H1 (cell line): ENCODE data around the gene RNF6. TPM values are rescaled to one million over a fixed set of nuclear protein-coding genes. Genes with fewer than 3 reads are reported as not detected.

Experiments
- CTCF ChIA-PET: fragments of 300-600 bp; sonication (Branson Sonifier 250); formaldehyde crosslinking; loops from one replicate; lab custom pipeline; 2021; ENCODE audit not compliant: partially characterized antibody; lab: Charles Lee
- POLR2A ChIA-PET: fragments of 300-600 bp; sonication (Branson Sonifier 250); formaldehyde crosslinking; loops from one replicate; lab custom pipeline; 2021; ENCODE audit warnings: inconsistent platforms; ENCODE audit not compliant: partially characterized antibody; lab: Charles Lee
- DNase-seq, 2 experiments: peaks; one replicate each; pipeline versions ENCODE4 v3.0.0 to v3.0.0-alpha.2; 2010 to 2022; ENCODE audit warnings: low spot score in 2 of 2, low read depth in 1 of 2, mixed read lengths in 1 of 2
- FAIRE-seq: peaks from 2 replicates; lab custom pipeline; 2011; peaks lifted over from hg19 to GRCh38; lab: Jason Lieb, UNC
- H2AFZ ChIP-seq: 2 replicates; pipeline ENCODE4 v1.8.1; 2012; ENCODE audit warnings: low read length, inconsistent platforms
- H2AK5ac ChIP-seq: 2 replicates; pipeline ENCODE4 v1.6.1; 2013; ENCODE audit warnings: low read depth, low read length
- H2BK120ac ChIP-seq: replicated peaks from 2 replicates; pipeline ENCODE3; 2013; ENCODE audit warnings: low read depth, low read length, inconsistent platforms
- H2BK12ac ChIP-seq: 2 replicates; pipeline ENCODE4 v1.6.1; 2013; ENCODE audit warnings: low read depth, low read length
- H2BK15ac ChIP-seq: 2 replicates; pipeline ENCODE4 v1.6.1; 2013; ENCODE audit warnings: low read length
- H2BK20ac ChIP-seq: 2 replicates; pipeline ENCODE4 v1.6.1; 2013; ENCODE audit warnings: low read length
- H2BK5ac ChIP-seq: 2 replicates; pipeline ENCODE4 v1.6.1; 2013; ENCODE audit warnings: low read depth, low read length
- H3K14ac ChIP-seq: 2 replicates; pipeline ENCODE4 v1.6.1; 2013; ENCODE audit warnings: inconsistent platforms; ENCODE audit not compliant: insufficient read length
- H3K18ac ChIP-seq: 2 replicates; pipeline ENCODE4 v1.6.1; 2013; ENCODE audit warnings: low read length; ENCODE audit errors: extremely low read depth
- H3K23ac ChIP-seq: 2 replicates; pipeline ENCODE4 v1.6.1; 2013; ENCODE audit warnings: inconsistent platforms; ENCODE audit not compliant: insufficient read length
- H3K23me2 ChIP-seq: 2 replicates; pipeline ENCODE4 v1.6.1; 2013; ENCODE audit warnings: low read depth, low read length
- H3K27ac ChIP-seq: 2 replicates; pipeline ENCODE4 v1.6.1; 2011; ENCODE audit warnings: low read depth, low read length, inconsistent platforms
- H3K27me3 ChIP-seq, 4 experiments: replicated peaks in 1 of 4; 1 replicate in 1 of 4; 2 replicates in 3 of 4; pipeline versions ENCODE4 v1.6.1 to v1.8.1; 2011 to 2013; ENCODE audit warnings: low read length in 3 of 4, mild to moderate bottlenecking in 3 of 4, inconsistent platforms in 2 of 4, mixed read lengths in 2 of 4, moderate library complexity in 1 of 4; ENCODE audit not compliant: control insufficient read depth in 3 of 4, insufficient read depth in 3 of 4; ENCODE audit errors: extremely low read depth in 1 of 4
- H3K36me3 ChIP-seq, 4 experiments: 2 replicates each; pipeline versions ENCODE4 v1.6.1 to v1.8.1; 2011 to 2013; ENCODE audit warnings: mild to moderate bottlenecking in 4 of 4, low read length in 3 of 4, moderate library complexity in 2 of 4, control low read depth in 1 of 4, inconsistent platforms in 1 of 4; ENCODE audit not compliant: insufficient read depth in 4 of 4, control insufficient read depth in 2 of 4
- H3K4ac ChIP-seq: replicated peaks from 2 replicates; pipeline ENCODE3; 2013; ENCODE audit warnings: low read length, low read depth, mixed read lengths, inconsistent platforms; ENCODE audit not compliant: insufficient read length
- H3K4me1 ChIP-seq, 4 experiments: replicated peaks in 1 of 4; 1 replicate in 1 of 4; 2 replicates in 3 of 4; pipeline versions ENCODE4 v1.6.1 to v1.8.1; 2011 to 2013; ENCODE audit warnings: low read length in 3 of 4, inconsistent platforms in 2 of 4, mixed read lengths in 1 of 4; ENCODE audit not compliant: insufficient read depth in 4 of 4, control insufficient read depth in 3 of 4
- H3K4me2 ChIP-seq, 2 experiments: 2 replicates each; pipeline versions ENCODE4 v1.6.1 to v1.8.1; 2011 to 2013; ENCODE audit warnings: low read depth in 2 of 2, low read length in 2 of 2, control low read depth in 1 of 2, inconsistent platforms in 1 of 2, mild to moderate bottlenecking in 1 of 2; ENCODE audit not compliant: insufficient read depth in 1 of 2
- H3K4me3 ChIP-seq, 4 experiments: fragments of 200-600, 300-600 bp in 1 of 4; sonication (generic), shearing (Covaris generic), sonication (Bioruptor Twin) in 1 of 4; 2 replicates each; pipeline versions ENCODE4 v1.5.1 to v1.8.1; 2011 to 2016; ENCODE audit warnings: low read length in 4 of 4, low read depth in 3 of 4, control low read depth in 2 of 4, inconsistent platforms in 2 of 4, mild to moderate bottlenecking in 2 of 4, mixed read lengths in 1 of 4, moderate library complexity in 1 of 4; ENCODE audit not compliant: insufficient read depth in 2 of 4; ENCODE audit errors: extremely low read depth in 1 of 4
- H3K56ac ChIP-seq: replicated peaks from 2 replicates; pipeline ENCODE3; 2013; ENCODE audit warnings: low read depth, mild to moderate bottlenecking, mixed read lengths, low read length, inconsistent platforms; ENCODE audit not compliant: insufficient read length
- H3K79me1 ChIP-seq: 2 replicates; pipeline ENCODE4 v1.6.1; 2013; ENCODE audit warnings: low read depth, low read length, control low read depth
- H3K79me2 ChIP-seq, 2 experiments: 2 replicates each; pipeline versions ENCODE4 v1.6.1 to v1.8.1; 2012 to 2013; ENCODE audit warnings: low read length in 2 of 2, mild to moderate bottlenecking in 2 of 2, inconsistent platforms in 1 of 2; ENCODE audit not compliant: insufficient read depth in 2 of 2, control insufficient read depth in 1 of 2
- H3K9ac ChIP-seq, 4 experiments: replicated peaks in 1 of 4; 1 replicate in 1 of 4; 2 replicates in 3 of 4; pipeline versions ENCODE4 v1.6.1 to v1.8.1; 2011 to 2013; ENCODE audit warnings: low read depth in 3 of 4, low read length in 3 of 4, control low read depth in 2 of 4, mild to moderate bottlenecking in 2 of 4, moderate library complexity in 2 of 4, inconsistent platforms in 1 of 4; ENCODE audit errors: extremely low read depth in 1 of 4
- H3K9me3 ChIP-seq, 2 experiments: 2 replicates each; pipeline versions ENCODE4 v1.6.1 to v1.8.1; 2012 to 2013; ENCODE audit warnings: mild to moderate bottlenecking in 2 of 2, moderate library complexity in 2 of 2, control low read depth in 1 of 2, inconsistent platforms in 1 of 2, low read depth in 1 of 2, low read length in 1 of 2, mixed read lengths in 1 of 2; ENCODE audit not compliant: insufficient read depth in 2 of 2
- H4K20me1 ChIP-seq, 2 experiments: replicated peaks in 1 of 2; 2 replicates each; pipeline versions ENCODE3 to v1.8.1; 2011 to 2013; ENCODE audit warnings: inconsistent platforms in 2 of 2, low read length in 2 of 2, mild to moderate bottlenecking in 1 of 2; ENCODE audit not compliant: insufficient read depth in 2 of 2, control insufficient read depth in 1 of 2
- H4K5ac ChIP-seq: 2 replicates; pipeline ENCODE4 v1.6.1; 2013; ENCODE audit warnings: low read length, low read depth, mixed read lengths, inconsistent platforms; ENCODE audit not compliant: insufficient read length
- H4K8ac ChIP-seq: 2 replicates; pipeline ENCODE4 v1.8.0; 2013; ENCODE audit warnings: mild to moderate bottlenecking, moderate library complexity, low read length, inconsistent platforms; ENCODE audit not compliant: insufficient read depth; ENCODE audit errors: extremely low read depth
- H4K91ac ChIP-seq: replicated peaks from 2 replicates; pipeline ENCODE3; 2013; ENCODE audit warnings: low read length, mixed read lengths, inconsistent platforms; ENCODE audit not compliant: insufficient read length
- RAD21 ChIP-seq, 2 experiments: IDR thresholded peaks in 1 of 2; conservative IDR thresholded peaks in 1 of 2; 2 replicates each; pipeline ENCODE4 v1.6.1; 2011; ENCODE audit warnings: low read depth in 2 of 2, low read length in 2 of 2, improper control_type of control experiment in 1 of 2, inconsistent platforms in 1 of 2, mild to moderate bottlenecking in 1 of 2, moderate library complexity in 1 of 2
- RBBP5 ChIP-seq: IDR thresholded peaks from 2 replicates; pipeline ENCODE4 v1.7.1; 2012; ENCODE audit warnings: low read depth, mild to moderate bottlenecking, inconsistent platforms, low read length, moderate library complexity, borderline replicate concordance
- WGBS, 2 experiments: shearing (Covaris generic) in 1 of 2; methylation state at CpG; one replicate each; pipeline versions ENCODE4 v1.1.6 to v1.1.7; 2013 to 2015; ENCODE audit warnings: low lambda C conversion rate in 2 of 2, mixed read lengths in 2 of 2, inconsistent platforms in 1 of 2, low coverage in 1 of 2, missing lambda C conversion rate in 1 of 2; ENCODE audit not compliant: insufficient replicate concordance in 2 of 2, insufficient coverage in 1 of 2, insufficient read length in 1 of 2; ENCODE audit errors: extremely low coverage in 1 of 2, missing lambda C conversion rate in 1 of 2; 5-methylcytosine and 5-hydroxymethylcytosine counted together
- polyA plus RNA-seq, 7 experiments: library from polyadenylated mRNA; depleted of rRNA in 3 of 7; stranded (reverse) in 5 of 7; unstranded in 2 of 7; fragments of >200 nt in 5 of 7; fragments of 200-250 nt in 2 of 7; gene quantifications; 1 replicate in 5 of 7; 2 replicates in 1 of 7; 4 replicates in 1 of 7; pipeline versions ENCODE4 v1.2.1 to v1.2.3, GENCODE V29; 2011 to 2013; ENCODE audit warnings: missing spikeins in 2 of 7, mixed read lengths in 2 of 7
- total RNA-seq: library from RNA; stranded (reverse); fragmentation: NEBNext Ultra II Directional; extraction: Animal tissue kit (Norgen Biotek cat#: 25700); gene quantifications from 2 replicates; pipeline ENCODE4 v1.2.1, GENCODE V29; 2021
- TF ChIP-seq, protein P1 (sequence below), 3 experiments: IDR thresholded peaks; 1 replicate in 2 of 3; 2 replicates in 1 of 3; pipeline versions ENCODE4 v1.5.1 to v1.6.1; 2011; ENCODE audit warnings: low read length in 3 of 3, mild to moderate bottlenecking in 3 of 3, inconsistent platforms in 2 of 3, low read depth in 1 of 3, moderate library complexity in 1 of 3; ENCODE audit not compliant: insufficient read depth in 1 of 3; ENCODE audit errors: control extremely low read depth in 1 of 3

The RNF6 gene
- total and polyA plus RNA-seq, 2 of the 8 experiments (the other 6 are each of a cell fraction or from before 2014, with no cell fraction given) = 4.0 to 13.8 TPM

DNA sequence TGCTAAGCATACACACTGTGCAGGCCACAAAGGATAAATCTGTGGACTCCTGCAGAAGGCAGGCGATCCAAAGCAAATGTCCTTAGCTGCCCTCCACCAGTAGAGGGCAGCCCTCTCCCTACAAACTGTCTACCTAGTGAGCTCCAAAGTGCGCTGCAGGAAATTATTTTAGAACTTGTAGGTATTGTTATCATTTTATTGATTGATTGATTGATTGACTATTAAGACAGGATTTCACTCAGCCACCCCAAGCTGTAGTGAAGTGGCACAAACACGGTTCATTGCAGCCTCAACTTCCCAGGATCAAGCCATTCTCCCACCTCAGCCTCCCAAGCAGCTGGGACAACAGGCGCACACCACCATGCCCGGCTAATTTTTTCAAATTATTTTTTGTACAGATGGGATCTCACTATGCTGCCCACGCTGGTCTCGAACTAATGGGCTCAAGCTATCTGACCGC is 37.3 kb downstream of the RNF6 start:
- H3K23ac ChIP-seq = no peak overlapping the region
- H3K23me2 ChIP-seq = peaks cover 4% of the 10 kb centered on the region; the same call in 1 of the 2 replicates
- CTCF ChIA-PET = interaction anchor here (0.6 to 3.5 kb wide), 46 partner anchors 8 to 816 kb away, joined by 3 to 25 read pairs (median 3); no protein-coding TSS in a partner anchor
- no peak overlapping the region for H3K4me2 ChIP-seq
- DNase-seq = peak in 1 of 2 experiments; percentile 70
- no peak overlapping the region for H2BK12ac ChIP-seq
- no peak overlapping the region for H2AK5ac ChIP-seq
- TF ChIP-seq, protein P1, sequence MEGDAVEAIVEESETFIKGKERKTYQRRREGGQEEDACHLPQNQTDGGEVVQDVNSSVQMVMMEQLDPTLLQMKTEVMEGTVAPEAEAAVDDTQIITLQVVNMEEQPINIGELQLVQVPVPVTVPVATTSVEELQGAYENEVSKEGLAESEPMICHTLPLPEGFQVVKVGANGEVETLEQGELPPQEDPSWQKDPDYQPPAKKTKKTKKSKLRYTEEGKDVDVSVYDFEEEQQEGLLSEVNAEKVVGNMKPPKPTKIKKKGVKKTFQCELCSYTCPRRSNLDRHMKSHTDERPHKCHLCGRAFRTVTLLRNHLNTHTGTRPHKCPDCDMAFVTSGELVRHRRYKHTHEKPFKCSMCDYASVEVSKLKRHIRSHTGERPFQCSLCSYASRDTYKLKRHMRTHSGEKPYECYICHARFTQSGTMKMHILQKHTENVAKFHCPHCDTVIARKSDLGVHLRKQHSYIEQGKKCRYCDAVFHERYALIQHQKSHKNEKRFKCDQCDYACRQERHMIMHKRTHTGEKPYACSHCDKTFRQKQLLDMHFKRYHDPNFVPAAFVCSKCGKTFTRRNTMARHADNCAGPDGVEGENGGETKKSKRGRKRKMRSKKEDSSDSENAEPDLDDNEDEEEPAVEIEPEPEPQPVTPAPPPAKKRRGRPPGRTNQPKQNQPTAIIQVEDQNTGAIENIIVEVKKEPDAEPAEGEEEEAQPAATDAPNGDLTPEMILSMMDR (IDR thresholded peaks at IDR 0.05; ENCODE audit: control extremely low read depth in 1 of 3, insufficient read depth in 1 of 3, low read depth in 1 of 3, low read length in 3 of 3) = peak; percentile 73 to 87 (median 87)
- TF ChIP-seq RBBP5 (no peak), RAD21 (IDR thresholded peaks at IDR 0.05 in 1 of 2, conservative IDR thresholded peaks at IDR 0.05 in 1 of 2; ENCODE audit: low read depth in 2 of 2, low read length in 2 of 2) (peak; percentile 81 to 88)
- H3K56ac ChIP-seq = no peak overlapping the region
- H3K4ac ChIP-seq = no peak overlapping the region
- no peak overlapping the region for H2BK5ac ChIP-seq
- H3K14ac ChIP-seq = no peak overlapping the region
- no peak overlapping the region for H4K91ac ChIP-seq
- no peak overlapping the region for H2AFZ ChIP-seq
- H3K79me2 ChIP-seq = no peaks in the 10 kb centered on the region
- no peak overlapping the region for H3K9ac ChIP-seq
- H3K9me3 ChIP-seq = no peaks in the 10 kb centered on the region
- POLR2A ChIA-PET = no interaction called here
- H3K27ac ChIP-seq = no peak overlapping the region
- no peaks in the 10 kb centered on the region for H3K79me1 ChIP-seq
- peaks cover 0 to 4% (median 1%) of the 10 kb centered on the region in 4 experiments; a peak in 2 of 7 replicates for H3K4me1 ChIP-seq
- WGBS, 2 experiments = 31% methylated on average over 6 of the region's 8 CpGs; no CpG with 5 or more reads in 1 of the 2 experiments
- H2BK15ac ChIP-seq = no peak overlapping the region
- H4K8ac ChIP-seq = no peak overlapping the region
- H2BK20ac ChIP-seq = no peak overlapping the region
- no peak overlapping the region for H3K18ac ChIP-seq
- no peak overlapping the region for H4K5ac ChIP-seq
- no peaks in the 10 kb centered on the region for H3K36me3 ChIP-seq
- H2BK120ac ChIP-seq = no peak overlapping the region
- H3K4me3 ChIP-seq = no peak overlapping the region
- H4K20me1 ChIP-seq = no peaks in the 10 kb centered on the region
- H3K27me3 ChIP-seq = peaks cover 0 to 7% (median 1%) of the 10 kb centered on the region in 4 experiments; a peak in 4 of 7 replicates
- FAIRE-seq = peak; percentile 79
